Pons (tissue), 1 donor: ENCODE data around the gene EPS8.
A peak's percentile ranks its signal among the peaks of the same experiment; 100 is the strongest.

ENCODE experiments used
- DNase-seq: peaks from one replicate; pipeline ENCODE4 v3.0.0-alpha.2; 2016; ENCODE audit warnings: low spot score

Gene EPS8

GRCh38 chr12:15689751-15690191 is 99.4 kb downstream of the EPS8 start:
- DNase-seq, result no peak

- peak; percentile 81 for DNase-seq
Measured at GRCh38 chr12:15688838-15689625, 100.2 kb downstream of the EPS8 start.

- peak; percentile 89 for DNase-seq
Measured at GRCh38 chr12:15688202-15688736, 100.9 kb downstream of the EPS8 start.

- DNase-seq, result no peak
Measured at GRCh38 chr12:15687583-15687982, 101.6 kb downstream of the EPS8 start.

- DNase-seq, result no peak
Measured at GRCh38 chr12:15684896-15685658, 104.1 kb downstream of the EPS8 start.

- no peak for DNase-seq
Measured at GRCh38 chr12:15682826-15683225, 106.4 kb downstream of the EPS8 start.

- no peak for DNase-seq
Measured at GRCh38 chr12:15679151-15679550, 110.0 kb downstream of the EPS8 start.

- no peak for DNase-seq
Measured at GRCh38 chr12:15677726-15678201, 111.4 kb downstream of the EPS8 start.

GRCh38 chr12:15677228-15677627 is 112.0 kb downstream of the EPS8 start:
- no peak for DNase-seq

GRCh38 chr12:15672671-15673270 is 116.4 kb downstream of the EPS8 start:
- DNase-seq, result no peak

- DNase-seq, result no peak
Measured at GRCh38 chr12:15670756-15671155, 118.4 kb downstream of the EPS8 start.

GRCh38 chr12:15669256-15669948 is 119.8 kb downstream of the EPS8 start:
- no peak for DNase-seq

- DNase-seq, result no peak
Measured at GRCh38 chr12:15664491-15664890, 124.7 kb downstream of the EPS8 start.

GRCh38 chr12:15662983-15663659 is 126.1 kb downstream of the EPS8 start:
- no peak for DNase-seq

GRCh38 chr12:15662303-15662980 is 126.7 kb downstream of the EPS8 start:
- DNase-seq, result no peak

- no peak for DNase-seq
Measured at GRCh38 chr12:15651371-15651770, 137.8 kb downstream of the EPS8 start.

- DNase-seq, result no peak
Measured at GRCh38 chr12:15650399-15651128, 138.6 kb downstream of the EPS8 start.

GRCh38 chr12:15649347-15649746 is 139.8 kb downstream of the EPS8 start:
- no peak for DNase-seq

- no peak for DNase-seq
Measured at GRCh38 chr12:15648558-15648957, 140.6 kb downstream of the EPS8 start.

GRCh38 chr12:15646581-15646980 is 142.6 kb downstream of the EPS8 start:
- DNase-seq, result no peak
